Activated CD4-positive, alpha-beta T cell treated with anti-CD3 and anti-CD28 coated beads for 1 hour (primary cell): ENCODE measurements around the gene OSBP2.
"Not testable (repeated sequence)": the region's sequence is repeated elsewhere in the genome, so short reads cannot be mapped to it uniquely, and the experiment has no call there.

ENCODE experiments used
- DNase-seq: peaks from one replicate; pipeline ENCODE4 v3.0.0-alpha.2; 2020

The OSBP2 gene

DNA sequence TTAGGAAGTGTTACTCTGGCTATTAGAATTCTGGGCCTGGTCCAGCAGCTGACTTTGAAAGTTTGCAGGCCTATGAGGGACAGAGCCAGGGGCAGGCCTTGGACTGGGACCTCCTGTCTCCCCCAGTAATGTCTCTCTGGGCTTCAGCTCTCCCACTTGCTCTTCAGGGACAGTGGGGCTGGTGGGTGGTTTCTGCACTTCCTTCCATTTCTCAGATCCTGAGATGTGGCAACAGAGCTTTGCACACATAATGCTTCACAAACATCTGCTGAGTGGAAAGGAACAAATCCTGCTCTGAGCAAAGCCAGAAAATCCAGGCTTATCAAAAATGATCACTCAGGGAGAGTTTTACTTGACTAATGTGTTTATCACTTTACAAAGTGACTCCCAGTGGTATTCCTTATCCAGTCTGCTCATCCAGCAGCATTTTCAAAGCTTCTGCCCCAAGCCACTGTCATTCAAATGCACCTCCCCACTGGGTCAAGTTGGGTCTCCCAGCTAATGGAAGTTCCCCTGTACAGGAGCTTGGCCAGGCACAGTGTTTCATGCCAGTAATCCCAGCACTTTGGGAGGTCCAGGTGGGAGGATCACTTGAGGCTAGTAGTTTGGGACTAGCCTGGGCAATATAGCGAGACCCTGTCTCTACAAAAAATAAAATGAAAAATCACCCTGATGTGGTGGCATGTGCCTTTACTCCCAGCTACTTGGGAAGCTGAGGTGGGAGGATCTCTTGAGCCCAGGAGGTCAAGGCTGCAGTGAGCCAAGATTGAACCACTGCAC, 13.5 kb upstream of the OSBP2 start:
- DNase-seq = no peak

DNA sequence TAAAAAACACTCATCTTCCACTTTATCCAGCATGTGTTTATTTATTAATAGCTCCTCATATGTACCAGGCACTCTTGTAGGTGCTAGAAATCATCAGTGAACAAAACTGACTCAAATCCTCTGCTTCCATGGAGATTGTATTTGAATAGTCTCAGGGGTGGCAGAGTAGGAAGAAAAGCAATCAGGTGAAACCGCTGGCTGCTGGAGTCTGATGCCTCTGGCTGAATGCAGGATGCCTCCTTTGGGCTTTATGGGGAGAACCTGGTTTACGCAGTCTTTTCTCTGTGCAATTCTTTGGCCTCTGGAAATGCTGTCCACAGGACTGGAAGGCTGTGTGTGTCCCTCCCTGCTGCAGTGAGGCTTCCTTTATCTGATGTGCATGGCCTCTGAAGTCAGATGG, 12.8 kb upstream of the OSBP2 start:
- no peak for DNase-seq

DNA sequence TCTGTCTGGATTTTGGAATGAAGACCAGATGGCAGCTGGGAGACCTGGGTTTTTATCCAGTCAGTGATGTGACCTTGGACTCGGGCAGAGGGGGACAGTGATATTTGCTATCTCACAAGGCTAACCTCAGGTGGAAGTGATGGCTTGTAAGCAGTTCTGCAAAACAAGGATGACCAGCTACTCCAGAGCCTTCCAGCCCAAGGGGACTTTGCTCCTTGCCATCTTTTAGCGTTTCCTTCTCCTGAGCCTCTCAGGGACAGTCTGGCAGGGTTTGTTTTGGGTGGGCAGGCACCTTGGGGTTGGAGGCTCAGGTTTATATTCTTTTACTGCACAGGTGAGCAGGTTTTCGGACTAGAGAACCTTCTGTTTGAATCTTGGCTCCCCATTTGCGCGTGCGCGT, 9.5 kb upstream of the OSBP2 start:
- no peak for DNase-seq

DNA sequence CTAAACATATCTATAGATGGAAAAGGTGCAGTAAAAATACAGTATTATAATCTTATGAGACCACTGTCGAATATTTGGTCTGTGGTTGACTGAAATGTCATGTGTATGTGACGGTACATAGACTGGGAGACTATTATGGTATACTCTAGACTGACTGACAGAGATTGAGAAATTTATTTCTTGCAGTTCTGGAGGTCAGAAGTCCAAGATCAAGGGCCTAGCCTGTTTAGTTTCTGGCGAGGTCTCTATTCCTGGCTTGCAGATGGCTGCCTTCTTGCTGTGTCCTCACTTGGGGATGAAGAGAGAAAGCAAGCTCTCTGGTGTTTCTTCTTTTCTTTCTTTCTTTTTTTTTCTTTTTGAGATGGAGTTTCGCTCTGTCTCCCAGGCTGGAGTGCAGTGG, 7.3 kb upstream of the OSBP2 start:
- no peak for DNase-seq

DNA sequence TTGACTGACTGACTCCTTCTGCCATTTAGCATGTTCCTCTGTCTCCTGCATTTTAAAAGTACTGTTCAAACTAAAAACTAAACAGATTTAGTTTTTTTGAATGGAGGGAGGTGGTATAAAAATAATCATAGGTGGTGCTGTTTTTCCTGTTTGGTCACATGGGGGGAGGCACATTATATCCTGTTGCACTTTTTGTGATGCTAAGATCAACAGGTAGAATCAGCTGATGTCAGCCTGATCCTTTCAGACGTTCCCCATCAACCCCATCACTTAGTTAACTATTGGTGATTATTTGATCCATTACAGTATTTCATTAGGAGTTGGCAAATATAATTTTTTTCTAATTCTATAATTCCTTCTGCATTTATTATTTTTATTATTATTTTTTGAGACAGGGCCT, 5.1 kb upstream of the OSBP2 start:
- DNase-seq = no peak

DNA sequence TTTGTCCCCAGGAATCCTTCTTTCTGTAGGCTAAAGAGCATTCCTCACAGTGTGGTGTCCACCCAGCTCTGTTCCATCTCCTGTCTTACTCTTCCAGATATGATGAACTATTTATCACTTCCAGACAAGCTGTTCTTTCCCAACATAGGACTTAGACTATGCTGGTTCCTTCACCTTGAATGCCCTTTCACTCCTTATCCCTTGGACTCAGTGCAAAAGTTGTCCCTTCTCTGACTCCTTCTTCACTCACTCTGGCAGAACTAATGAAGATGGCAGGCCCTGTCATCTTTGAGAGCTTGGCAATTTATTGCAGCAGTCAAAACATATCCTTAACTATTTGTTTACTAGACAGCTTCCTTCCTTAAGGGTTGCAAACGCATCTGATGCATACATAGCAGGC, 3.5 kb upstream of the OSBP2 start:
- no peak for DNase-seq

DNA sequence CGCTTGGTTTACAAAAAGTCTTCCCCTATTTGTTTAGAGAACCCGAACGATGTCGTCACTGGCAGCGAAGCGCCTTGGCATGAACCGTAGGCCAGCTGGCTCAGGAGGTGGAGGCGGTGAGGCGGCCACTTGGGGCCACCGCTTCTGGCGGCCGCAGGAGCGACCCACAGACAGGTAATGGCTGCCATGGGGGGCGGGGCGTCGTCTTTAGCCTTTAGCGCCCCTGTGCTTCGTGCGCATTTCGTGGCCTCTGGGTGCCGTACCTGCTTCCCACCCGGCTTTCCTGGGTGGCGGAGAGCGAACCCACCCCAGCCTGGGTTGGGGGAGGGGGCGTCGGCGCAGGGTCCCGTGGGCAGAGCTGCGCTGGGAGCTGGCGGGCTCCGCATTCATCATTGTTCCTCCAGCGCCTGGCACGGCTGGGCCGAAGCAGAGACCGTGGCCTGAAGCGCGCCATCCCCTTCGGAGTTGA, 469 bp upstream of the OSBP2 start:
- DNase-seq = peak; percentile 27

DNA sequence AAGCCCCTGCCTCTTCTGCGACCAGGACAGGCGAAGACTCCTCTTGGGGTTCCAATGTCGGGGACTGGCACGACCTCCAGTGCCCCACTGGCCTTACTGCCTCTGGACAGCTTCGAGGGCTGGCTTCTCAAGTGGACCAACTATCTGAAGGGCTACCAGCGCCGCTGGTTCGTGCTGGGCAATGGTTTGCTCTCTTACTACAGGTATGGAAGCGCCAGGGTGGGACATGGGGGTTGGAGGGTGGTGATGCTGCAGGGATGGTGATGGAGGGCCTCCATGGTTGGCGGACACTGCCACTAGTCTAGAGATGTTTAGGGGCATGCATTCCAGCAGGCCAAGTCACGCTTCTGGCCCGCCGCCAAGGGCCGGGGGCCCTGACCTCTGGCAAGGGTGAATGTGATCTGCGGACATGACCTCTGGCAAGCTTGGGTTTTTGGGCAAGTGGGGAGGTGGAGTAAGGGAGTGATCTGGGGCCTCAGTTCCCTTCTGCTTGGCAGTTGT, 727 bp downstream of the OSBP2 start:
- DNase-seq = no peak

DNA sequence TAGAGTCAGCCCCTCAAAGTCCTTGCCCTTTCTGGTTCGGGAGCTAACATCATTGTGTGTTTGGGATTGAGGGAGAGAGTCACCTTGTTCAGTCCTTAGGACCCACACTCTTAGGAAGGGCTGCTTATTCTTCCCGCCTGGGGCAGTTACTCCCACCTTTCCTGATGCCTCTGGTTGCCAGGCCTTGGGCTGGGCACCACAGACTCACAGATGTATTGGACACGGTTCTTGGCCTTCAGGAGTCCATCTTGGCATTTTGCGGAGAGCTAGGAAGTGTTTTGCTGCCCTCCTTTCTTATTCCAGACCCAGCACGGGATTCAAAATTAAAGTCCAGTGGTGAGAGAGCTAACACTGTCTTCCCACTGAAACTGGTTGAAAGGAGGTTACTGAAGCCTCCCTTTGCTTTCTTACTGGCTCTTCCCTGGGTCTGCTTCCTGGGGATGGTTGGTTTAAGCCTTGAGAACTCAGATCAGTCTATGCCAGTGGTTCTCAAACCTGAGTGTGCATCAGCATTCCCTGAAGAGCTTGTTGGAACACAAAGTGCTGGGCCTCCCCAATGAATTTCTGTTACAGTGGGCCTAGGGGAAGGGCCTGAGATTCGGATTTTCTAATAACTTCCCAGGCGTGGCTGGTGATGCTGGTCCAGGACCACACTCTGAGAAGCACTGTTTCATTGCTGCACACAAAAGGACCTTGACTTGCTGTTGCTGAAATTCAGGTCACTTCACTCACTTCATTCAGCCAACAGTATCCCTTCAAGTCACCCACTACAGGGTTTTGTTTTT, 1.4 kb downstream of the OSBP2 start:
- DNase-seq = no peak

DNA sequence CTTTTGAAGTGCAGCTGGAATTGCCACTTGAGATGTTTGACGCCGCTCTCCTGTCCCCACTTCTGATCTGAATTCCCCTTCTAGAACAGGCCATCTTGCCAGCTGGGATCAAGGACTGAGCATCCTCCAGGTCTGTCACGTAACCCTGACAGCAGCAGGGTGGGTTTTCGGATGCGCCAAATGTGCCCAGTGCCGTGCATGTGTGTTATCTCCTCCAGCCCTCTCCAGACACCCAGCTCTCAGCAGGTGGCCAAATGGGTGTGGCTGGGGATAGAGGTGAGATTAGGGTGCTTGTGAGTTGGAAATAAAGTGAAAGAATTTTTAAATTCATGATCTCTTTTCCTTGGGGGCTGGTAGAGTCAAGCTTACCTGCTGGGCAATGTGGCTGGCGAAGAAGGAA, 3.3 kb downstream of the OSBP2 start:
- DNase-seq = no peak

DNA sequence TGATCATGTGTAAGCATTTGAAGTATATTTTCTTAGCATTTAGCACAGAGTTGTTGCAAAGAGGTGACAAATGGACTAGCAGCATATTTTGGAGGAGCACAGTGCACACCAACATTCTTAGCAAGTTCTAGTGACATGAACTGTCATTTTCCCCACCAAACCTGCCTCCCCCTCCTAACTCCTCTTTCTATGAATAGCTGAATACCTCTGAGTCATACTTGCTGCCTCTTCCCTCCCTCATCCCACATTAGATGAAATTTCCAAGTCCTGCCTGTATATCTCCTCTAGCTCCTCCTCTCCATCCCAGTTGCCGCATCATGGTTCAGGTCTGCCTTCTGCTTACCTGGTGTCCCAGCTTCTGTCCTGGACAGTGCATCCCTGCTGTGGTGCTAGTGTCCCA, 7.2 kb downstream of the OSBP2 start:
- no peak for DNase-seq

DNA sequence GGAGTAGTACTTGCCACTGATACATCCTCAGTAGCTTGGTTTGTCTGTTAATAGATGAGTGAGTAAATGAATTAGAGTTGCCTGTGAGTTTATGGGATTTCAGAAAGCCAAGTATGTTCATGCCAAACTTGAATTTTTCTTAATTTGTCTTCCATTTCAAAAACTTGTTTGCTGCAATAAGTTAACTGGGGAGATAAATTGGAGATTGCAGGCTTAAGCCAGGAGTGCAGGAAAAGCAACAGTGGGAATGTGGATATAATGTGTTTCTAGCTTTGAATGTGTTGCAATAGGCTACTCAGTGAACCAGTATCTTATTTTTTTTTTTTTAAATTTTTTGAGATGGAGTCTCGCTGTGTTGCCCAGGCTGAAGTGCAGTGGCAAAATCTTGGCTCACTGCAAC, 8.2 kb downstream of the OSBP2 start:
- DNase-seq = no peak

DNA sequence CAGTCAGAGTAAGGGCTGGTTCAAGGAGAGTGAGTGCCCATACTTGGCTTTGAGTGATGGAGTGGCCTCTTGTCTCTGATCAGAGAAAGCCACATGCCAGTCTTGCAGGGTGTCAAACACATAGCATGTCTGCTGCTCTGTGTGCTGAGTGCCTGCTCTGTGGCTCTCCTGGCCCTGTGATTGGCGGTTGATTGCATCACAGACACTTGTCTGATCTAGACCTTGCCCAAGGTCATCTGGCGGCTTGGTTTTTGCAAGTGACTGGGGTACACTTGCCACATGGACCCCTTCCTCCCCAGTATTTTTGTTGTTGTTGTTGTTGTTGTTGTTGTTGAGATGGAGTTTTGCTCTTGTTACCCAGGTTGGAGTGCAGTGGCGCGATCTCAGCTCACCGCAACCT, 10.3 kb downstream of the OSBP2 start:
- DNase-seq = no peak

DNA sequence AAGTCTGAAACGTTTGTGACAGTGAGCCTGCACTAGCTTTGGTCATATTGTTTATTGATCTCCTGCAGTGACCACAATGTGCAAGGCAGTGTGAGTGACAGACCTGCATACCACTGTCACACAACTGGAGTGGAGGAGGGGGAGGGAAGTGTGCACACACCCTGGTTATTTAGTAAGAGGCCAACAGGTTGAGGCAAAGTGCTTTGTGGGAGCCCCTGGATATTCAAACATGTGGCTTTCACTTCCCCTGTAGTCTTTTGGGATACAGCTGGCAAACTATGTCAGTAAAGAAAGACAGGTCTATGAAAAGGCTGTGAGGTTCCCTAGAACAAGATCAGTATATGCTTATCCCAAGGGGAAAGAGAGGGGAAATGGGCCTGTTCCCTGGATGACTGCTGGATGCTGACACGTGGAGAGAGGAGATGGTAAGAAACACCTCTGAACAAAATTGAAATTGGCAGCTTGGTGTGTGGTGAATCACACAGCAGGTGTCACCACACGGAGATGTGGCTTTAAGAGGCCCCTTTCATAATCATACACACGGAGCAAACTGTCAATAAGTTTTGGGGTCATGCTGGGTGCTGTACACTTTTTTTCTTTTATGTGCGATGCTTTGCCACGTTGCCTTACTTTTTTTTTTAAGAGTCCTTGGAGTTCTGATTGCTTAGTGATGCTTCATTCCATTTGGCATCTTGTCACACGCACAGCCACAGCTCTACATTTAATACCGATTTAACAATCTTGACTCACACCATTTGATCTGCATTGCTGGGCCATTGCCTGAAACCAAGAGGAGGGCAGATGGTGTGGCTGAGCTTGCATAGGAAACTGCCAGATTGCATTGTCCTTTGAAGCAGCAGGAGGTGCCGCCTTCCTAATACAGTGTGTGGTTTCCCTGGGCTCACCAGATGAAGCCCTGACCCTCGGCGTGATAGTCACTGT, 11.3 kb downstream of the OSBP2 start:
- no peak for DNase-seq

DNA sequence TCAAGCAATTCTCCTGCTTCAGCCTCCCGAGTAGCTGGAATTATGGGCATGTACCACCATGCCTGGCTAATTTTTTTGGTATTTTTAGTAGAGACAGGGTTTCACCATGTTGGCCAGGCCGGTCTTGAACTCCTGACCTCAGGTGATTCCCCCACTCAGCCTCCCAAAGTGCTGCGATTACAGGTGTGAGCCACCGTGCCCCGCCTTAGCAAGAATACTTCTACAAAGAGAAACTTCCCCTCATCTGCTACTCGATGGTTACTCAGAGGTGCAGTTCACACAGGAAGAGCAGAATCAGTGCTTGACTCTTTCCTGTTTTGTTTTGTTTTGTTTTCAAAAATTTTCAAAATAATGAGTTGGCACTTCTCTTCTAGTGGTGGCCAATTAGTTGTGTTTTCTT, 15.3 kb downstream of the OSBP2 start:
- DNase-seq = not testable (repeated sequence)

DNA sequence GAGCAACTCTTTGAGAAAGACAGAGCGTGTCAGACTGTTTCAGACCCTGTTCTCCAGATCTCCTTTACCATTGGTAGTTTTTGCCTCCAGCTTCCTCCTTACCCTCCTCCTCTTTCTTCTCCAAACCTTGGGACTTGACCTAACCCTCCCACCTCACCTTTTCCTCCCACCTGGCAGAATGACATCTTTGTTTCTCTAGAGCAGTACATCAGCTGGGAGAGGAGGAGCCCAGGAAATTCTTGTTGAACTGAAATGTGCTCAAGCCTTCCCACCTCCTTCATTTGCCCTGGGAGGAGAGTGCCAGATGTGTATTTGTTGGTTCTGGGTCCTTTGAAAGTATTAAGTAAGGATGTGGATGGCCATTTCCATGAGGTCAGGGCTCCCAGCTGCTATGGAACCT, 17.4 kb downstream of the OSBP2 start:
- no peak for DNase-seq

DNA sequence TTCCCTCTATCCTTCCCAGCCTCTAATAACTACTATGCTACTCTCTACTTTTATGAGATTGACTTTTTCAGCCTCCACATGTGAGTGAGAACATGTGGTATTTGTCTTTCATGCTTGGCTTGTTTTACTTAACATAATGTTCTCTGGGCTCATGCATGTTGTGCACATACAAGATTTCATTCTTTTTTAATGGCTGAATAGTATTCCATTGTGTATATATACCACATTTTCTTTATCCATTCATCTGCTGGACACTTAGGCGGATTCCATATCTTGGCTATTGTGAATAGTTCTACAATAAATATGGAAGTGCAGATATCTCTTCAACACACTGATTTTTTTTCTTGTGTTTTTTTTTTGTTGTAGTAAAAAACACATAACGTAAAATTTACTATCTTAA, 19.4 kb downstream of the OSBP2 start:
- no peak for DNase-seq

DNA sequence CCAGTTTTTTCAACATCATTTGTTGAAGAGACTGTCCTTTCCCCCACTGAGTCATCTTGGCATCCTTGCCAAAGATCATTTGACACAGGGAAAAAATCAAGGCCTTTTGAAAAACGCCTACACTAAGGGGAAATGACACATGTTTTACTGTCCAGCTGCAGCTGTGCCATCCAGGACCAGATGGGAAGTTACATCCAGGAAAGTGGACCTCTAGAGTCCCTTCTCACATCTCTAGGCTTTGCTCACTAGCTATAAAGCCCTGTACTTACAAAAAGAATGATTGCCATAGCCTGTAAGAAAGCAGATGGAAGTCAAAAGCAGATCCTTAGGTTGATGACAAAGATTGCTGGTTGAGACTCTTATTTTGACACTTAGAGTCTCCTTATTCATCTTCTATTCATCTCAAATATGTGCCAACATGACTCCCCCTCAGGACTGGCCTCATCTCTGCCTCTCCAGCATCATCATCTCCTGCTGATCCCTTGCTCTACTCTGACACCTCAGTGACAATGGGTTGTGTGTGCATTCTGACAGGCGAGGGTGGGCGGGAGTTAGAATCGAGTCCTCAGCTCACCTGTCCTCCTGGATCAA, 22.8 kb downstream of the OSBP2 start:
- DNase-seq = no peak

DNA sequence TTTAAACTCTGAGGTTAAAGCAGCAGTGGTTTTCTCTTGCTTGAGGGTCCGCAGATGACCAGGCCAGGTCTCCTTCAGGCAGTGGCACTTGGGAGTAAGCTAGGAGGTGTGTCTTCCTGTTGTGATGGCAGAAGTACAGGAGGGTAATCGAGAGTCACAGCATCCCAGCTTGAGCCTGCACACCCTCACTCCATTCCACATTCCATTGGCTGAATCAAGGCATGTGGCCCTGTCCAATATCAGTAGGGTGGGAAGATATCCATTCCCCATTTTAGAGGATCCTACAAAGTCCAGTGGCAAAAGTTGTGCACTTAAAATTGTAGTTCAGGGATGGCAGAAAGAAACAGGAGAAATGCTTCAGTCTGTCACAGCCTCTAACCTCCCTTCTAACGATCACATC, 23.3 kb downstream of the OSBP2 start:
- DNase-seq = no peak

DNA sequence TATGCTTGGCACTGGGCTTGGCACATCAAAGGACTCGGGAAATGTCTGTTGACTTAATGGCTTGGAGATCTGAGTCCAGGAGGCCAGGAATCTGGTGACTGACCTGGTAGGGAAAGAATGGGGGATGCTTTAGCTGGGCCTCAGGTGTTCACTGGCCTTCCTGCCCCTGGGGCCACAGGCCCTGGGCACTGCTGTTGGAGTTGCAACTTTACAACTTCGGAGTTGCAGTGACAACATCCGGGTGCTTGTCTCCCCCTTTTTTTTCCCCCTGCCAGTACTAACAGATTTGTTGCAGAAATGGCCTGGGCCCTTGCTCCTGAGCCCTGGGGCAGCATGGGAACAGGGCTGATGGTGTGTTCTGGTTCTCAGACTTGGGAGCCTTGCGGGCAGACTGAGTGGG, 23.8 kb downstream of the OSBP2 start:
- DNase-seq = no peak

DNA sequence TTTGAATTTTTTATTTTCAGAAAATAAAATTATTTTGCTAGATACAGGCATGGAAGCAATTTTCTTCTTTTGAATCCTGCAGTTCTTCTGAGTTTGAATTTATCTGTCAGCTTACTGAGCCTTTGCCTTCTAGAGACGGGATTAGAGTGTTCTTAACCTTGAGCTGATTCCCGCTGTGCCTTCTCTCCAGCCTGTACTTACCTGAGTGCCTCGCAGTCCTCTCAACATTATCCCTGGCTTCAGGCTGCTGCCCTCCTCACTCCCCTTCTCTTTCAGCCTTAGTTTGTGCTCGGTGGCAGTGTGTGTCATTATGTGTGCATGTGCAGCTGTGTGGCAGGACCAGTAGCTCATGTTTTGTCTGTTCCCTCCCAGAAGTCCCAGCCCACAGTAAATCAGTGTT, 24.3 kb downstream of the OSBP2 start:
- no peak for DNase-seq

DNA sequence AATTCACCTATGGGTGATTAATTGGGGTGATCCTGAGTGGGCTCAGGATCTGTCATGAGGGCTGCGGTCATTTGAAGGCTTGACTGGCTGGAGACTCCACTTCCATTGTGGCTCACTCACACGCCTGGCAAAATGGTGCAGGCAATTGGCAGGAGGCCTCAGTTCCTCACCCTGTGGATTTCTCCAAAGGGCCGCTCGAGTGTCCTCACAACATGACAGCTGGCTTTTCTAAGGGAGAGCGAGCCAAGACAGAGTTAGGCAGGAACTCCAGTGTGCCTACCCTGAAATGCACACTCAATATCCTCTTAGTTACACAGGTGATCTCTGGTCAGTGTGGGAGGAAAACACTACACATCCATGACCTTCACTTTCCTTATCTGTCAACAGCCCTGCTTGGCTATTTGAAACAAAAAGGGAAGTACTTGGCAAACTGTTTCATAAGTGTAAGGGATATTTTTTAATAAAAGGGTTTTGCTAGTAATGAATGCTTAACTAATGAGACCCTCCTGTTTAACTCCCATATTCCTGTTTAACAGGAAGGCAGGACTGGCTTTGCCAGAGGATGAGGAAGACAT, 25.7 kb downstream of the OSBP2 start:
- no peak for DNase-seq
